GM11168 (cell line): ENCODE results near the gene BOD1.

ENCODE experiments used
- in situ Hi-C: fragments of 300-500 bp; cut with MboI; formaldehyde crosslinking; loops from one replicate; pipeline ENCODE4 v1.12.0; 2022; ENCODE audit warnings: low sequenced_read_pairs; ENCODE audit not compliant: unreplicated experiment

The BOD1 gene

GRCh38 chr5:173616577-173617118 lies at the start of gene BOD1:
BOD1 (minus strand) TSS chr5:173616650; CDS start chr5:173616436, 214 bp downstream.
- in situ Hi-C loops = loop anchor here (5.0 to 25.0 kb wide), 2 partner anchors 351 to 696 kb away; no protein-coding TSS in a partner anchor

- in situ Hi-C loops = no loop called here
These were observed 48.9 kb upstream of the BOD1 start for GRCh38 chr5:173665326-173665725.

GRCh38 chr5:173664154-173664526 lies 47.7 kb upstream of the BOD1 start:
- in situ Hi-C loops = no loop called here

GRCh38 chr5:173663352-173664153 lies 47.1 kb upstream of the BOD1 start:
- in situ Hi-C loops = no loop called here

- in situ Hi-C loops = no loop called here
These were observed 46.3 kb upstream of the BOD1 start for GRCh38 chr5:173662581-173663351.

- in situ Hi-C loops = no loop called here
These were observed 44.2 kb upstream of the BOD1 start for GRCh38 chr5:173660481-173661280.

GRCh38 chr5:173659423-173659822 lies 43.0 kb upstream of the BOD1 start:
- in situ Hi-C loops = no loop called here

- in situ Hi-C loops = no loop called here
These were observed 41.4 kb upstream of the BOD1 start for GRCh38 chr5:173657741-173658356.

GRCh38 chr5:173655196-173655797 lies 38.8 kb upstream of the BOD1 start:
- in situ Hi-C loops = no loop called here

- in situ Hi-C loops = no loop called here
These were observed 37.5 kb upstream of the BOD1 start for GRCh38 chr5:173653822-173654523.

- in situ Hi-C loops = no loop called here
These were observed 31.9 kb upstream of the BOD1 start for GRCh38 chr5:173648308-173648866.

GRCh38 chr5:173646692-173647091 lies 30.2 kb upstream of the BOD1 start:
- in situ Hi-C loops = no loop called here

GRCh38 chr5:173645890-173646574 lies 29.6 kb upstream of the BOD1 start:
- in situ Hi-C loops = no loop called here

- in situ Hi-C loops = no loop called here
These were observed 29.0 kb upstream of the BOD1 start for GRCh38 chr5:173645437-173645807.

GRCh38 chr5:173644673-173645436 lies 28.4 kb upstream of the BOD1 start:
- in situ Hi-C loops = no loop called here

GRCh38 chr5:173643964-173644363 lies 27.5 kb upstream of the BOD1 start:
- in situ Hi-C loops = no loop called here

- in situ Hi-C loops = no loop called here
These were observed 26.5 kb upstream of the BOD1 start for GRCh38 chr5:173642895-173643481.
